Heart right ventricle (tissue), 16 donors: ENCODE results near the gene COPB1. TPM values are rescaled to one million over a fixed set of nuclear protein-coding genes. Genes with fewer than 3 reads are reported as not detected.

Experiments
- ATAC-seq, 8 donors: fragments of 200-7000 bp; cut with Tn5 transposase; one replicate each; pipeline ENCODE4 v1.9.1; 2020; ENCODE audit warnings: mild to moderate bottlenecking in 8 of 8, moderate library complexity in 8 of 8, moderate number of reproducible peaks in 1 of 8
- DNase-seq, 2 donors: peaks; one replicate each; pipeline ENCODE4 v3.0.0-alpha.2; 2020
- H3K27ac ChIP-seq, 10 donors: fragments of 200-600 bp; sonication (generic) in 2 of 10; one replicate each; pipeline versions ENCODE4 v1.5.0 to v1.8.0; 2020 to 2022; ENCODE audit warnings: mild to moderate bottlenecking in 3 of 10
- H3K27me3 ChIP-seq, 7 donors: fragments of 200-600 bp; one replicate each; pipeline ENCODE4 v1.8.0; 2021 to 2022; ENCODE audit warnings: mild to moderate bottlenecking in 2 of 7
- H3K36me3 ChIP-seq, 9 donors: fragments of 200-600 bp; sonication (generic) in 1 of 9; one replicate each; pipeline versions ENCODE4 v1.5.0 to v1.8.0; 2020 to 2022; ENCODE audit warnings: mild to moderate bottlenecking in 2 of 9
- H3K4me1 ChIP-seq, 9 donors: fragments of 200-600 bp; sonication (generic) in 1 of 9; one replicate each; pipeline versions ENCODE4 v1.5.0 to v1.8.0; 2020 to 2022; ENCODE audit warnings: mild to moderate bottlenecking in 4 of 9
- H3K4me3 ChIP-seq, 10 donors: fragments of 200-600 bp; sonication (generic) in 2 of 10; one replicate each; pipeline versions ENCODE4 v1.5.0 to v1.8.0; 2020 to 2022; ENCODE audit warnings: mild to moderate bottlenecking in 7 of 10, moderate library complexity in 2 of 10
- H3K9me3 ChIP-seq, 11 donors: fragments of 200-600 bp in 10 of 11; sonication (generic) in 2 of 11; one replicate each; pipeline versions ENCODE4 v1.5.0 to v1.8.0; 2013 to 2022; ENCODE audit warnings: mild to moderate bottlenecking in 2 of 11, control low read depth in 1 of 11, moderate library complexity in 1 of 11
- WGBS, 2 donors: extraction: QIAGEN DNeasy Blood & Tissue Kit; methylation state at CpG; one replicate each; pipeline ENCODE4 v1.1.7; 2013; ENCODE audit warnings: inconsistent platforms in 1 of 2; 5-methylcytosine and 5-hydroxymethylcytosine counted together
- intact Hi-C, 10 donors: fragments of 100-400 bp; cut with DNase I; formaldehyde crosslinking; loops; one replicate each; pipeline versions ENCODE4 v1.11.1 to v1.14.2; 2022
- polyA plus RNA-seq, 2 donors: library from polyadenylated mRNA; stranded (reverse); fragments of 200-250 nt; gene quantifications; one replicate each; pipeline ENCODE4 v1.2.3, GENCODE V29; 2013
- total RNA-seq, 10 donors: library from RNA; stranded (reverse); fragmentation: NEBNext Ultra II Directional in 3 of 10; extraction: Animal tissue kit (Norgen Biotek cat#: 25700) in 3 of 10; gene quantifications; one replicate each; pipeline versions ENCODE4 v1.2.1 to v1.2.4, GENCODE V29; 2021 to 2023
- TF ChIP-seq, protein P1 (sequence below), 9 donors: fragments of 200-600 bp; sonication (generic) in 2 of 9; IDR thresholded peaks; one replicate each; pipeline versions ENCODE4 v1.5.0 to v1.8.0; 2021 to 2022; ENCODE audit warnings: antibody characterized with exemption in 9 of 9, mild to moderate bottlenecking in 5 of 9, moderate library complexity in 1 of 9
- donor health status: Arrhythmogenic right ventricular cardiomyopathy.
- donor health status: ischemic (EF 13 %, LVEDD 7.1; RV severe dilation, severe dysfunction).
- donor health status: healthy with polysubstance abuse.
- donor health status: DM: no; HTN: yes; CAD: no.
- donor health status: DM: no; HTN: no; CAD: no.
- donor health status: ischemic (EF 25% LVEDD 6.9; RV normal size, moderate dysfunction).
- donor health status: ischemic (EF 25% LVEDD 5.7; RV mildly dilated, moderate dysfunction).
- donor health status: healthy.
- donor health status: DM: yes; HTN: yes; CAD: no.
- donor health status: Ischemic cardiomyopathy.
- donor health status: ischemic (EF 35%, LVEDD 5.7; RV mildly dilated, moderate dysfunction).
- donor health status: nonischemic (EF 11% LVEDD 7.7; RV severe dilation, severe dysfunction).
- donor health status: DM: yes; HTN: yes; CAD: no.
- donor health status: PGD.
- donor health status: ischemic (EF 29% LVEDD 5.4; RV normal size, mild dysfunction).
- donor health status: nonischemic (EF 23%, LVEDD 6.1; RV moderate dilation, normal function).

COPB1 gene
- total and polyA plus RNA-seq, 12 donors: 28.4 to 60.0 (median 47.9) TPM

DNA sequence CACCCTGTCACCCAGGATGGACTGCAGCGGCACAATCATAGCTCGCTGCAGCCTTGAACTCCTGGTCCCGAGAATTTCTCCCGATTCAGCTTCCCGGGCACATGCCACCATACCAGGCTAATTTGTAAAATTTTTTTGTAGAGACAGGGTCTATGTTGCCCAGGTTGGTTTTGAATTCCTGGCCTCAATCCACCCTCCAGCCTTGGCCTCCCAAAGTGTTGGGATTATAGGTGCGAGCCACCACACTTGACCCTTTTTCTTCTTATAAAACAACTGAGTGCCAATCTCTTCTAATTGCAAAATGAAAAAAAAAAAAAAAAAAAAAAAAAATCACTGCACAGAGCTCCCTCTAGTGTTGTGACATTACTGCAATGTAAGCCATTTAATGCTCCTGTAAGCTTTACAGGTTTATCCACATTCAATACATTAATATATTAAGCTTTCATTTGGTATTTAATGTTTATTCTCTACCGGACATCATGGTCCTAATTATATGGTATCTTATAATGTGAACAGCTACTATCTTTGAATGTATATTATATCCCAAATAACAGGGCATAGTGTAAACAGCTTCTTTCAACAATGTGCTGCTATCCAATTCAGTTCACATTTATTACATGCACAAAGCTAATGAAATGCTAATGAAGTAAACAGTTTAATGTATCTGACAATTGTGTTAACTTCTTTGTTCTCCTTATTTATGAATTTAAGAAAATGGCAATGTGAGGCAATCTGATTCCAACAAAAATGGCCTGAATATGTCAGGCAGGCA, 44.6 kb downstream of the COPB1 start:
- no peak for DNase-seq
- Histone ChIP-seq H3K9me3 (no peaks in the 10 kb centered on the region), H3K27ac (peak overlapping the region in 2 of 10 donors; percentile 3 to 36), H3K36me3 (peaks cover 0 to 80% (median 25%) of the 10 kb centered on the region in 9 donors), H3K4me1 (peaks cover 0 to 12% (median 0%) of the 10 kb centered on the region in 9 donors), H3K27me3 (no peaks in the 10 kb centered on the region), H3K4me3 (no peak overlapping the region)
- TF ChIP-seq, protein P1, sequence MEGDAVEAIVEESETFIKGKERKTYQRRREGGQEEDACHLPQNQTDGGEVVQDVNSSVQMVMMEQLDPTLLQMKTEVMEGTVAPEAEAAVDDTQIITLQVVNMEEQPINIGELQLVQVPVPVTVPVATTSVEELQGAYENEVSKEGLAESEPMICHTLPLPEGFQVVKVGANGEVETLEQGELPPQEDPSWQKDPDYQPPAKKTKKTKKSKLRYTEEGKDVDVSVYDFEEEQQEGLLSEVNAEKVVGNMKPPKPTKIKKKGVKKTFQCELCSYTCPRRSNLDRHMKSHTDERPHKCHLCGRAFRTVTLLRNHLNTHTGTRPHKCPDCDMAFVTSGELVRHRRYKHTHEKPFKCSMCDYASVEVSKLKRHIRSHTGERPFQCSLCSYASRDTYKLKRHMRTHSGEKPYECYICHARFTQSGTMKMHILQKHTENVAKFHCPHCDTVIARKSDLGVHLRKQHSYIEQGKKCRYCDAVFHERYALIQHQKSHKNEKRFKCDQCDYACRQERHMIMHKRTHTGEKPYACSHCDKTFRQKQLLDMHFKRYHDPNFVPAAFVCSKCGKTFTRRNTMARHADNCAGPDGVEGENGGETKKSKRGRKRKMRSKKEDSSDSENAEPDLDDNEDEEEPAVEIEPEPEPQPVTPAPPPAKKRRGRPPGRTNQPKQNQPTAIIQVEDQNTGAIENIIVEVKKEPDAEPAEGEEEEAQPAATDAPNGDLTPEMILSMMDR (IDR thresholded peaks at IDR 0.05): peak; percentile 31 to 76 (median 64)
- peak in 6 of 8 donors; percentile 39 to 56 (median 50) for ATAC-seq
- intact Hi-C loops: loop anchor here (1.0 to 10.0 kb wide), 7 partner anchors 42 to 155 kb away; partner anchors contain the start of genes COPB1 (in 1 of the 10) and RRAS2 (in 1 of the 10)
- 75 to 78% methylated on average over 7 of the region's 7 CpGs for WGBS, 2 donors

DNA sequence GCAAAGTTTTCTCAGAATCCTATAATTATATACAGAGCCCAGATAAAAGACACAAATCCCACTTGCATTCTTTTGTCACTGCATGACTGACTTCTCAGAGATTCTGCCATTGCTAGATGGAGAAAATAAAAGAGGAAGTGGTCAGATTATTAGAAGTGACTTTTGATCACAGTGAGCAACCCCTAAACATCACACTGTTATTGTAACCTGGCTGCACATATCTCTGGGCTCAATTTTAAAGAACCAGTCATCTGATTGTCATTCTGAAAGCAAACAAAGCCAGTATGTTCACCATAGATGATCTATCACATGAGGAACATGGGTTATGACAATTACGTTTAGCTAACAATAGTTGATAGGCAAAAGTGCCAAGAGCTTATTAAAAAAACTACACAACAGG, 47.8 kb downstream of the COPB1 start:
- no peaks in the 10 kb centered on the region for H3K27me3 ChIP-seq
- no peak for DNase-seq
- H3K4me3 ChIP-seq: no peak overlapping the region
- WGBS, 2 donors: 92 to 98% methylated on average over 1 of the region's 1 CpG
- peaks cover 0 to 48% (median 3%) of the 10 kb centered on the region in 9 donors for H3K36me3 ChIP-seq
- intact Hi-C loops: loop anchor here in 4 of 10 donors (5.0 to 10.0 kb wide), 4 partner anchors 67 to 150 kb away; partner anchors contain the start of gene RRAS2 (in 1 of the 4)
- TF ChIP-seq, protein P1 (IDR thresholded peaks at IDR 0.05): no peak
- peaks cover 0 to 26% (median 9%) of the 10 kb centered on the region in 9 donors for H3K4me1 ChIP-seq
- no peak for ATAC-seq
- no peak overlapping the region for H3K27ac ChIP-seq
- H3K9me3 ChIP-seq: no peaks in the 10 kb centered on the region

DNA sequence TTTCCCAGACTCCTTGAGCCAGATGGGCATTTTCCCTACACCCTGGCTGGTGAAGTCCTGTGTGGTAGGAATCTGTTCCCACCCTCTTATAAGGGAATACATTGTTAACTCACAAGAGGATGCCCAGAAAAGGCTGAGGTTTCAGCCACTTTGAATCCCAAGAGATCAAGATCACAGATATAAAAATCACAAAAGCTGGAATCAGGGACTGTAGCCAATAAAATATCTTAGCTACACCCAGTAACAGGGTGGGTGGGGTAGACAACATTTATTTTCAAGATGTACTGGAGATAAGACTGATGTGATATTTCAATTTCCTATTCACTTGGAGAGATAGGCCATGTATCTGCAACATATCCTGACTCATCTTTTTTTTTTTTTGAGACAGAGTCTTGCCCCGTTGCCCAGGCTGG, 50.3 kb downstream of the COPB1 start:
- TF ChIP-seq, protein P1 (IDR thresholded peaks at IDR 0.05): no peak
- H3K27me3 ChIP-seq: no peaks in the 10 kb centered on the region
- intact Hi-C loops: no loop called here
- ATAC-seq (peak in 3 of 8 donors; percentile 13 to 79 (median 43)), DNase-seq (no peak)
- no peaks in the 10 kb centered on the region for H3K9me3 ChIP-seq
- 79% methylated on average over 1 of the region's 1 CpG for WGBS, 2 donors
- H3K27ac ChIP-seq: peak overlapping the region in 1 of 10 donors; percentile 50
- H3K4me1 ChIP-seq: peaks cover 0 to 19% (median 12%) of the 10 kb centered on the region in 9 donors
- H3K4me3 ChIP-seq: no peak overlapping the region
- peaks cover 0 to 32% (median 3%) of the 10 kb centered on the region in 9 donors for H3K36me3 ChIP-seq

DNA sequence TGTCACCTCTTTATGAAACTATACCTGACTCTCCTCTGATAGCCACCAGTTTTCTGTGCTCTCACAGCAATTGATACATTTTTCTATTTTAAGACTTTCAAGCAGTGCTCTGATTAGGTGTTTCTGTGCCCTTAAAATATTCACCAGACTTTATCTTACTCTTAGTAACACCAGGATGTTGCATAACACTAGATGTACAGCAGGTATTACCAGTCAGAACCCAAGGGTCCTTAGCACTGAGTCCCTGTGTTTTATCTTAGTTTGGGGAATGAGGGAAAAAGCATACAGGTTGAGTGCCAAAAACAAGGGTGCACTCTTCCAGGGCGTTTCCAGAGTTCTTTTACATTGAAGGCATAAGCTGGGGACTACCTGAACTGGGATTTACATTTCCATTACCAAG, 51.4 kb downstream of the COPB1 start:
- intact Hi-C loops: no loop called here
- H3K4me3 ChIP-seq: no peak overlapping the region
- 86 to 87% methylated on average over 1 of the region's 1 CpG for WGBS, 2 donors
- no peak for DNase-seq
- TF ChIP-seq, protein P1 (IDR thresholded peaks at IDR 0.05): no peak
- no peak for ATAC-seq
- peaks cover 0 to 24% (median 3%) of the 10 kb centered on the region in 9 donors for H3K36me3 ChIP-seq
- H3K9me3 ChIP-seq: no peaks in the 10 kb centered on the region
- no peaks in the 10 kb centered on the region for H3K27me3 ChIP-seq
- peaks cover 0 to 19% (median 12%) of the 10 kb centered on the region in 9 donors for H3K4me1 ChIP-seq
- H3K27ac ChIP-seq: no peak overlapping the region
